Measurements from ENCODE around the gene DDX1. TPM values are rescaled to one million over a fixed set of nuclear protein-coding genes. Genes with fewer than 3 reads are reported as not detected.

The DDX1 gene
- total and polyA plus RNA-seq, 2 donors from 2014 or later = 84.0 to 90.0 TPM

DNA sequence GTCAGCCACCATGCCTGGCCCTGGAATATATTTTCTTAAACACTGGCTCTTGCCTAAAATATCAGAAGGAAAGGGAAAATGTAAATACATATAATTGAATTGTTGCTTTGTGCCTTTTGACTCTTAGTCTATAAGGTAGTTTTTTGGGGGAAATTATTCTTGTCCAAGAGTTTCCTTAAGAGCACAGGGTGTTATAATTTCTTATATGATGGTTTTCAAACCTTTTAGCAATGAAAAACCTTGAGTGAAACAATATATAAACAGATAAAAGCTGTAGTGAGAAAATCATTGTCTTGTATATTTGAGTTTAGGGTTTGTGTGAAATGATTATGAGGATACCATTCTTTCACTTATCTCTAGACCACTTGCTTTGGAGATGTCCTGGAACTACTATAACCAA is 40.2 kb downstream of the DDX1 start:
- peaks cover 15 to 38% (median 24%) of the 10 kb centered on the region in 3 donors for H3K36me3 ChIP-seq (ENCODE audit: control insufficient read depth in 2 of 3, insufficient read depth in 3 of 3, low read length in 3 of 3)

DNA sequence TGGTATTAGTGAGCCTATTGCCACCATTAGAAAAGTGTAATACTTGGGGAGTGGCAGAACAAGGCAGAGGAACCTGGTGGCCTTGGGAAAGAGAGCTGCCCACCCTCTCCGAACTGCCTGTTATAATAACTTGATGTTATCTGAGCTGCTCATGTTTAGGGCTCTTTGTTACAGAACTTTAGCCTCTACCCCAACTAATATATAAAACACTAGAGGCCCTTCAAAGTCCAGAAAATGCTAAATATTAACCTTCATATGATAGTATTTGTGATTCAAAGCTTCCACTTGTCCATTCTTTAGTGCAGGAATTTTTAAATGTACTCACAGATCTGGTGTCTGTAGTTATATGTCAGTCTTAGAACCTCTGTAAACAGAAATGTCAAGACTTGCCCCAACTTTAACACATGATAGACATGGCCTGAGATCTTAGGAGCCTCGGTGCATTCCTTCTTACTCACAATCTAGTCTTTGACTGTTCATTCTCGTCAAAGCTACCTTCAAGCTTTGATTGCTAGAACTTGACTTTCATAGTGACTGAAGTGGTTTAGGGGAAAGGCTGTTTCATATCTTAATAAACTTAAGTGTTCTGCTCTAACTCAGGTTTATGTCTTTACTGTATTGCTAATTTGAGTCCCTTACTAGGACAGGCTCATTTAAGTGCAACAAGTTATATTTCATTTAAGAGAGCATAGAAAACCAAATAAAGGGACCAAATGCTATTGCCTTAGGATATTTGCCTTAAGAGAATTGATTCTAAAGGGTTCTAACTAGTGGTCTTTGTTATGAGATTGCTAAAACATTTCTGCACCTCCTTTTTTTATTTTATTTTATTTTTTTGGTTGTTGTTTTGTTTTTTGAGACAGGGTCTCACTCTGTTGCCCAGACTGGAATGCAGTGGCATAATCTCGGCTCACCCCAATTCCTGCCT is 41.6 kb downstream of the DDX1 start:
- no peak overlapping the region for H3K4me3 ChIP-seq (ENCODE audit: low read length in 3 of 3)
- H3K27me3 ChIP-seq (ENCODE audit: control insufficient read depth, insufficient read depth, low read length) = no peaks in the 10 kb centered on the region
- H3K4me1 ChIP-seq (ENCODE audit: control insufficient read depth in 2 of 3, insufficient read depth in 2 of 3, low read depth in 1 of 3, low read length in 3 of 3) = peaks cover 9 to 32% (median 13%) of the 10 kb centered on the region in 3 donors
- intact Hi-C loops (cut with DNase I) = no loop called here
- peaks cover 13 to 33% (median 24%) of the 10 kb centered on the region in 3 donors for H3K36me3 ChIP-seq (ENCODE audit: control insufficient read depth in 2 of 3, insufficient read depth in 3 of 3, low read length in 3 of 3)
- TF ChIP-seq, protein P1, sequence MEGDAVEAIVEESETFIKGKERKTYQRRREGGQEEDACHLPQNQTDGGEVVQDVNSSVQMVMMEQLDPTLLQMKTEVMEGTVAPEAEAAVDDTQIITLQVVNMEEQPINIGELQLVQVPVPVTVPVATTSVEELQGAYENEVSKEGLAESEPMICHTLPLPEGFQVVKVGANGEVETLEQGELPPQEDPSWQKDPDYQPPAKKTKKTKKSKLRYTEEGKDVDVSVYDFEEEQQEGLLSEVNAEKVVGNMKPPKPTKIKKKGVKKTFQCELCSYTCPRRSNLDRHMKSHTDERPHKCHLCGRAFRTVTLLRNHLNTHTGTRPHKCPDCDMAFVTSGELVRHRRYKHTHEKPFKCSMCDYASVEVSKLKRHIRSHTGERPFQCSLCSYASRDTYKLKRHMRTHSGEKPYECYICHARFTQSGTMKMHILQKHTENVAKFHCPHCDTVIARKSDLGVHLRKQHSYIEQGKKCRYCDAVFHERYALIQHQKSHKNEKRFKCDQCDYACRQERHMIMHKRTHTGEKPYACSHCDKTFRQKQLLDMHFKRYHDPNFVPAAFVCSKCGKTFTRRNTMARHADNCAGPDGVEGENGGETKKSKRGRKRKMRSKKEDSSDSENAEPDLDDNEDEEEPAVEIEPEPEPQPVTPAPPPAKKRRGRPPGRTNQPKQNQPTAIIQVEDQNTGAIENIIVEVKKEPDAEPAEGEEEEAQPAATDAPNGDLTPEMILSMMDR (IDR thresholded peaks at IDR 0.05; ENCODE audit: borderline replicate concordance, extremely low read depth, insufficient read depth) = no peak
- no peak overlapping the region for H3K9ac ChIP-seq (ENCODE audit: low read length in 3 of 3)
- no peak overlapping the region for H3K27ac ChIP-seq (ENCODE audit: low read depth in 2 of 2, low read length in 2 of 2)
- DNase-seq (no peak), FAIRE-seq (no peak)
- no peaks in the 10 kb centered on the region for H3K9me3 ChIP-seq (ENCODE audit: control insufficient read depth in 2 of 3, insufficient read depth in 1 of 3, low read length in 3 of 3)

More for the DNA sequence above, 40.2 kb downstream of the DDX1 start:
- DNase-seq (no peak), FAIRE-seq (no peak)
- no peaks in the 10 kb centered on the region for H3K27me3 ChIP-seq (ENCODE audit: control insufficient read depth, insufficient read depth, low read length)
- no peak overlapping the region for H3K9ac ChIP-seq (ENCODE audit: low read length in 3 of 3)
- H3K27ac ChIP-seq (ENCODE audit: low read depth in 2 of 2, low read length in 2 of 2) = no peak overlapping the region
- no peak overlapping the region for H3K4me3 ChIP-seq (ENCODE audit: low read length in 3 of 3)
- TF ChIP-seq, protein P1 (IDR thresholded peaks at IDR 0.05; ENCODE audit: borderline replicate concordance, extremely low read depth, insufficient read depth) = no peak
- intact Hi-C loops (cut with DNase I) = no loop called here
- H3K4me1 ChIP-seq (ENCODE audit: control insufficient read depth in 2 of 3, insufficient read depth in 2 of 3, low read depth in 1 of 3, low read length in 3 of 3) = peaks cover 3 to 28% (median 10%) of the 10 kb centered on the region in 3 donors
- no peaks in the 10 kb centered on the region for H3K9me3 ChIP-seq (ENCODE audit: control insufficient read depth in 2 of 3, insufficient read depth in 1 of 3, low read length in 3 of 3)

DNA sequence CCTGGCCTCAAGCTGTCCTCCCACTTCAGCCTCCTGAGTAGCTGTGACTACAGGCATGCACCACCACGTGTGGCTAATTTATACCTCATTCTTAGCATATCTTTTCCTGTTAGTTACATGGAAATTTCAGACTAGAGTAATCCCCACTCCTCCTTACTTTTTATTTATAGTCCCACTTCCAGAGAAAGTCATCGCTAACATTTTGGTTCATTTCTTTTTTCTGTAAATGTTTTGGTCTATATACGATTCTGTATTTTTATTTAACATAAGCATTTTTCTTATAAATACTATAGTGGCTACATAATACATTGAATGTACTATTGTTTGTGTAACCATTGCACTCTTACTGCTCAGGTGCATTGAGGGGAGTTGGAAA is 42.3 kb downstream of the DDX1 start:
- peaks cover 13 to 33% (median 24%) of the 10 kb centered on the region in 3 donors for H3K36me3 ChIP-seq (ENCODE audit: control insufficient read depth in 2 of 3, insufficient read depth in 3 of 3, low read length in 3 of 3)
- no peaks in the 10 kb centered on the region for H3K27me3 ChIP-seq (ENCODE audit: control insufficient read depth, insufficient read depth, low read length)
- H3K9ac ChIP-seq (ENCODE audit: low read length in 3 of 3) = no peak overlapping the region
- intact Hi-C loops (cut with DNase I) = no loop called here
- H3K9me3 ChIP-seq (ENCODE audit: control insufficient read depth in 2 of 3, insufficient read depth in 1 of 3, low read length in 3 of 3) = no peaks in the 10 kb centered on the region
- H3K4me1 ChIP-seq (ENCODE audit: control insufficient read depth in 2 of 3, insufficient read depth in 2 of 3, low read depth in 1 of 3, low read length in 3 of 3) = peaks cover 9 to 32% (median 13%) of the 10 kb centered on the region in 3 donors
- H3K4me3 ChIP-seq (ENCODE audit: low read length in 3 of 3) = no peak overlapping the region
- TF ChIP-seq, protein P1 (IDR thresholded peaks at IDR 0.05; ENCODE audit: borderline replicate concordance, extremely low read depth, insufficient read depth) = no peak
- no peak overlapping the region for H3K27ac ChIP-seq (ENCODE audit: low read depth in 2 of 2, low read length in 2 of 2)
- DNase-seq (no peak), FAIRE-seq (no peak)

Data from kidney (tissue), 14 donors.